Gastroesophageal sphincter (tissue), 4 donors: ENCODE measurements around the gene MPND. TPM values are rescaled to one million over a fixed set of nuclear protein-coding genes. Genes with fewer than 3 reads are reported as not detected.

ENCODE experiments used
- ATAC-seq: fragments of 150-250 bp; one replicate; pipeline ENCODE4 v1.9.1; 2016; ENCODE audit warnings: mild to moderate bottlenecking, moderate library complexity
- H3K27ac ChIP-seq, 4 donors: fragments of 200-600 bp; sonication (generic) in 3 of 4; 1 replicate in 3 of 4; 2 replicates in 1 of 4; pipeline ENCODE4 v1.5.1; 2016 to 2019
- H3K27me3 ChIP-seq: fragments of 200-600 bp; sonication (generic); one replicate; pipeline ENCODE4 v1.5.1; 2019
- H3K36me3 ChIP-seq, 2 donors: fragments of 200-600 bp; sonication (generic); one replicate each; pipeline ENCODE4 v1.5.1; 2019; ENCODE audit warnings: control low read depth in 1 of 2
- H3K4me1 ChIP-seq, 3 donors: fragments of 200-600 bp; sonication (generic); 1 replicate in 2 of 3; 2 replicates in 1 of 3; pipeline ENCODE4 v1.5.1; 2016 to 2019; ENCODE audit warnings: control low read depth in 2 of 3
- H3K4me3 ChIP-seq, 2 donors: fragments of 200-600 bp; sonication (generic); one replicate each; pipeline ENCODE4 v1.5.1; 2019; ENCODE audit warnings: mild to moderate bottlenecking in 1 of 2, moderate library complexity in 1 of 2
- H3K9me3 ChIP-seq, 3 donors: fragments of 200-600 bp; sonication (generic); one replicate each; pipeline ENCODE4 v1.5.1; 2017 to 2019; ENCODE audit warnings: control low read depth in 2 of 3
- EP300 ChIP-seq: sonication (generic); formaldehyde crosslinking; IDR thresholded peaks from one replicate; pipeline ENCODE4 v1.6.1; 2017; ENCODE audit warnings: antibody characterized with exemption, mild to moderate bottlenecking
- POLR2A ChIP-seq, 2 donors: fragments of 450-650 bp; IDR thresholded peaks; one replicate each; pipeline ENCODE4 v1.6.1; 2017; ENCODE audit warnings: antibody characterized with exemption in 2 of 2, mild to moderate bottlenecking in 2 of 2, moderate library complexity in 1 of 2
- POLR2AphosphoS5 ChIP-seq: sonication (generic); formaldehyde crosslinking; IDR thresholded peaks from one replicate; pipeline ENCODE4 v1.6.1; 2017; ENCODE audit warnings: antibody characterized with exemption
- WGBS, 2 donors: methylation state at CpG; one replicate each; pipeline ENCODE4 v1.1.5; 2018; ENCODE audit warnings: low coverage in 1 of 2; 5-methylcytosine and 5-hydroxymethylcytosine counted together
- total RNA-seq, 4 donors: library from RNA; depleted of rRNA; stranded (reverse); fragments of >200 nt; gene quantifications; one replicate each; pipeline ENCODE4 v1.1.0, GENCODE V29; 2016
- TF ChIP-seq, protein P1 (sequence below), 4 experiments: fragments of 200-600 bp in 2 of 4; fragments of 450-650 bp in 2 of 4; sonication (generic) in 1 of 4; IDR thresholded peaks; one replicate each; pipeline ENCODE4 v1.5.1; 2017 to 2019; ENCODE audit warnings: antibody characterized with exemption in 4 of 4, mild to moderate bottlenecking in 2 of 4, moderate library complexity in 2 of 4

Gene MPND
- total RNA-seq, 4 donors from 2014 or later = 4.7 to 7.5 (median 6.0) TPM

DNA sequence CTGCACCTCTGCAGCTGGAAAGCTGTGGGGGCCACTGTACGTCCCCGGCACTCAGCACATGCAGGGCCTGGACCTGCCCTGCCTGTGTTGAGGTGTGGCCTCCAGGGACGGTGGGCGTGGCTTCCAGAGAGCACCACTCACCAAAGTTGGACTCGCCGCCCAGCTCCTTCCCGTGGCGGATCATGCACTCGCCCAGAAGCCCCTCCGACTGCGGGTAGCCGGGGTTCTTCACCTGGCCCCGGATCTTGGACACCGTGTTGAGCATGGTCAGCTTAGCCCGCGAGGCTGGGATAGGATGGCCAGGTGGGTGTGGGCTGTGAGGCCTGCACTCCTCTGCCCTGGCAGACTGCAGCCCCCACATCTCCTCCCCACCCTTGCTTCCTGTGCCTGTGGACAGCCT, 22.0 kb downstream of the MPND start:
- no peak for TF ChIP-seq EP300
- TF ChIP-seq, protein P1, sequence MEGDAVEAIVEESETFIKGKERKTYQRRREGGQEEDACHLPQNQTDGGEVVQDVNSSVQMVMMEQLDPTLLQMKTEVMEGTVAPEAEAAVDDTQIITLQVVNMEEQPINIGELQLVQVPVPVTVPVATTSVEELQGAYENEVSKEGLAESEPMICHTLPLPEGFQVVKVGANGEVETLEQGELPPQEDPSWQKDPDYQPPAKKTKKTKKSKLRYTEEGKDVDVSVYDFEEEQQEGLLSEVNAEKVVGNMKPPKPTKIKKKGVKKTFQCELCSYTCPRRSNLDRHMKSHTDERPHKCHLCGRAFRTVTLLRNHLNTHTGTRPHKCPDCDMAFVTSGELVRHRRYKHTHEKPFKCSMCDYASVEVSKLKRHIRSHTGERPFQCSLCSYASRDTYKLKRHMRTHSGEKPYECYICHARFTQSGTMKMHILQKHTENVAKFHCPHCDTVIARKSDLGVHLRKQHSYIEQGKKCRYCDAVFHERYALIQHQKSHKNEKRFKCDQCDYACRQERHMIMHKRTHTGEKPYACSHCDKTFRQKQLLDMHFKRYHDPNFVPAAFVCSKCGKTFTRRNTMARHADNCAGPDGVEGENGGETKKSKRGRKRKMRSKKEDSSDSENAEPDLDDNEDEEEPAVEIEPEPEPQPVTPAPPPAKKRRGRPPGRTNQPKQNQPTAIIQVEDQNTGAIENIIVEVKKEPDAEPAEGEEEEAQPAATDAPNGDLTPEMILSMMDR (IDR thresholded peaks at IDR 0.05) = no peak
- no peak for TF ChIP-seq POLR2A (IDR thresholded peaks at IDR 0.05)
- no peak overlapping the region for H3K4me3 ChIP-seq
- H3K27ac ChIP-seq = peak overlapping the region in 1 of 4 donors; percentile 14
- no peaks in the 10 kb centered on the region for H3K9me3 ChIP-seq
- WGBS, 2 donors = no CpG with 5 or more reads among the region's 16 CpGs
- H3K27me3 ChIP-seq = no peaks in the 10 kb centered on the region
- no peak for ATAC-seq
- H3K4me1 ChIP-seq = peaks cover 0 to 49% (median 29%) of the 10 kb centered on the region in 3 donors
- H3K36me3 ChIP-seq = peaks cover 0 to 74% of the 10 kb centered on the region in 2 donors

DNA sequence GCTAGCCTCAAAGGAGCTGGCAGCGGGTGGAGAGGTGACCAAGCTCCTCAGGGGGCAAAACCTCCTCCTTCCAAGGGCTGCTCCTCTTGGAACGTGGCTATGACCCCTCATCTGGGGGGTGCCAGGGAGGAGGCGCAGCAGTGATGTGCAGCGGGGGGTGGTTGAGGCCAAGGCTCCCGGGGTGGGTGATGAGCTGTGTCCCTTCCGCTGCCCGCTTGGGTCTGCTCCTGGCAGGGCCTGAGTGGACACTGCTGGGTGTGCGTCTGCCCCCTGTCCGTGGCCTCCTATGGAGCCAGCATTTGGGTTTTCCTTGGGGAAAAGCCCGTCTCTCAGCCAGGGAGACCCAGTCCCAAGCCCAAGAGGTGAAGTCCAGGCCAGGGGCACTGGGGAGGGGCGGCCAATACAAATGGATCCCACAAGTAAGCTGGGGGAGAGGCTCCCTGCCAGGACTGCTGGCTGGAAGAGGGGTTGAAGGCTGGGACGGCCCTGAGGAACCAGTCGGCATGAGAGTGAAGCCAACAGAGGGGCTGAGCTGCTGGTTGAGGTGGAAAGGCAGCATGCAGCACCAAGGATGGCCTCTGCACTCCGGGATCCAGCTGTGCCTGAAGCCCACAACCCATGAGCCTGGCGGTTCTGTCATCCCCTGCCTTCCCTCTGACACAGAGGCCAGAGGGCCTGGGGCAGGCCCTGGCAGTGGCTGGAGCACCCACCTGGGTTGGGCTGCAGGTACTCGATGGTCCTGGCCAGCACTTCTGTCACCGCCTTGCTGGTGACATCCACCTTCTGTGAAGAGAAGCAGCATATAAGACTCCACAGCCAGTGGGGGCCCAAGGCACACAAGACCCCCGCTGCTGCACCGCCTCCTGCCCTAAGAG, 22.7 kb downstream of the MPND start:
- Histone ChIP-seq H3K4me1 (peaks cover 0 to 49% (median 36%) of the 10 kb centered on the region in 3 donors), H3K4me3 (no peak overlapping the region), H3K27ac (peak overlapping the region in 1 of 4 donors; percentile 14), H3K27me3 (no peaks in the 10 kb centered on the region), H3K9me3 (no peaks in the 10 kb centered on the region), H3K36me3 (peaks cover 0 to 67% of the 10 kb centered on the region in 2 donors)
- 60% methylated on average over 1 of the region's 19 CpGs; no CpG with 5 or more reads in 1 of the 2 donors for WGBS, 2 donors
- ATAC-seq = no peak
- TF ChIP-seq POLR2AphosphoS5 = no peak
- TF ChIP-seq POLR2A (IDR thresholded peaks at IDR 0.05) = no peak
- TF ChIP-seq, protein P1 (IDR thresholded peaks at IDR 0.05) = no peak
- TF ChIP-seq EP300 = no peak

- Histone ChIP-seq H3K4me3 (no peak overlapping the region), H3K27ac (peak overlapping the region in 2 of 4 donors; percentile 14 to 87), H3K27me3 (no peaks in the 10 kb centered on the region), H3K9me3 (no peaks in the 10 kb centered on the region), H3K36me3 (peaks cover 0 to 59% of the 10 kb centered on the region in 2 donors), H3K4me1 (peaks cover 0 to 49% (median 44%) of the 10 kb centered on the region in 3 donors)
- 75 to 81% methylated on average over 2 to 5 of the region's 16 CpGs for WGBS, 2 donors
- ATAC-seq = no peak
- TF ChIP-seq POLR2AphosphoS5 = no peak
- no peak for TF ChIP-seq POLR2A (IDR thresholded peaks at IDR 0.05)
- no peak for TF ChIP-seq EP300
- TF ChIP-seq, protein P1 (IDR thresholded peaks at IDR 0.05) = no peak
Observed at GRCh38 chr19:4366666-4367335, 23.4 kb downstream of the MPND start.

DNA sequence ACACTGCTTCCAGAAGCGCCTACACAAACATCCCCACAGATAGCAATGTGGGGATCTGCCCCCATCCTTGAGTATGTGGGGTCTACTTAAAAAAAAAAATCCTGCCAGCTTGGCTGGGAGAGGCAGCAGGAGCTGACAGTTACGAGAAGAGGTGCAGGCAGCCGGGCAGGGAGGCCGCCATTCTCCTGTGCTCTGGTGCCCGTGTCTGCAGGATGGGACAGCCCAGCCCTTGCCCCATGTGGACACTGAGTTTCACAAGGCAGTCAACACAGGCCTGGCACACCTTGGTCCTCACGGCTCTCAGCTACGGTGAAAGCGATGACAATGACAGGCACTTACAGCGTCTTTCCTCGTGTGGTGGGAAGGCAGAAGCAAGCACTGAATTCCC, 24.0 kb downstream of the MPND start:
- 92% methylated on average over 4 of the region's 10 CpGs; no CpG with 5 or more reads in 1 of the 2 donors for WGBS, 2 donors
- Histone ChIP-seq H3K36me3 (peaks cover 0 to 54% of the 10 kb centered on the region in 2 donors), H3K9me3 (no peaks in the 10 kb centered on the region), H3K4me1 (peaks cover 0 to 52% (median 49%) of the 10 kb centered on the region in 3 donors), H3K4me3 (no peak overlapping the region), H3K27me3 (no peaks in the 10 kb centered on the region), H3K27ac (peak overlapping the region in 2 of 4 donors; percentile 72 to 87)
- TF ChIP-seq, protein P1 (IDR thresholded peaks at IDR 0.05) = no peak
- no peak for TF ChIP-seq POLR2AphosphoS5
- TF ChIP-seq POLR2A (IDR thresholded peaks at IDR 0.05) = no peak
- TF ChIP-seq EP300 = no peak
- ATAC-seq = no peak
